Astrocyte (in vitro differentiated cells and primary cell): ENCODE results near the gene SLC5A6. TPM values are rescaled to one million over a fixed set of nuclear protein-coding genes. Genes with fewer than 3 reads are reported as not detected.

Source experiments
- DNase-seq: peaks from one replicate; pipeline ENCODE4 v3.0.0-alpha.2; 2010; ENCODE audit warnings: low read depth
- FAIRE-seq: peaks from 2 replicates; lab custom pipeline; 2011; peaks lifted over from hg19 to GRCh38; lab: Jason Lieb, UNC
- H2AFZ ChIP-seq: 2 replicates; pipeline ENCODE4 v1.6.0; 2012; ENCODE audit warnings: low read depth, low read length, inconsistent platforms
- H3K27ac ChIP-seq: 2 replicates; pipeline ENCODE4 v1.5.1; 2011; ENCODE audit warnings: low read depth, low read length, inconsistent platforms
- H3K27me3 ChIP-seq: 2 replicates; pipeline ENCODE4 v1.6.0; 2011; ENCODE audit warnings: low read length, inconsistent platforms; ENCODE audit not compliant: insufficient read depth
- H3K36me3 ChIP-seq: 2 replicates; pipeline ENCODE4 v1.5.1; 2011; ENCODE audit warnings: low read length, inconsistent platforms; ENCODE audit not compliant: insufficient read depth
- H3K4me1 ChIP-seq: 2 replicates; pipeline ENCODE4 v1.5.1; 2011; ENCODE audit warnings: low read length, inconsistent platforms; ENCODE audit not compliant: insufficient read depth
- H3K4me2 ChIP-seq: 2 replicates; pipeline ENCODE4 v1.6.0; 2012; ENCODE audit warnings: low read length, inconsistent platforms
- H3K4me3 ChIP-seq: 2 replicates; pipeline ENCODE4 v1.5.1; 2011; ENCODE audit warnings: low read depth, mild to moderate bottlenecking, low read length, inconsistent platforms; ENCODE audit not compliant: insufficient read depth
- H3K79me2 ChIP-seq: 2 replicates; pipeline ENCODE4 v1.6.0; 2012; ENCODE audit warnings: mild to moderate bottlenecking, low read length, inconsistent platforms; ENCODE audit not compliant: insufficient read depth
- H3K9ac ChIP-seq: 2 replicates; pipeline ENCODE4 v1.6.0; 2012; ENCODE audit warnings: mild to moderate bottlenecking, low read length, inconsistent platforms
- H3K9me3 ChIP-seq: 2 replicates; pipeline ENCODE4 v1.5.1; 2012; ENCODE audit warnings: low read depth, mild to moderate bottlenecking, low read length, inconsistent platforms; ENCODE audit not compliant: insufficient read depth
- H4K20me1 ChIP-seq: 2 replicates; pipeline ENCODE4 v1.6.0; 2012; ENCODE audit warnings: low read length, inconsistent platforms; ENCODE audit not compliant: insufficient read depth
- H3K27ac Mint-ChIP-seq: one replicate; pipeline ENCODE4 v1.8.0; 2021; ENCODE audit warnings: mild to moderate bottlenecking, mixed read lengths; ENCODE audit not compliant: unreplicated experiment
- H3K27me3 Mint-ChIP-seq: one replicate; pipeline ENCODE4 v1.8.0; 2021; ENCODE audit warnings: low read depth, mixed read lengths; ENCODE audit not compliant: unreplicated experiment
- H3K36me3 Mint-ChIP-seq: one replicate; pipeline ENCODE4 v1.8.0; 2021; ENCODE audit warnings: low read depth, mixed read lengths; ENCODE audit not compliant: unreplicated experiment
- H3K4me1 Mint-ChIP-seq: one replicate; pipeline ENCODE4 v1.8.0; 2021; ENCODE audit warnings: low read depth, mixed read lengths; ENCODE audit not compliant: unreplicated experiment
- H3K4me3 Mint-ChIP-seq: one replicate; pipeline ENCODE4 v1.8.0; 2021; ENCODE audit warnings: mild to moderate bottlenecking, moderate library complexity, mixed read lengths; ENCODE audit not compliant: unreplicated experiment
- H3K9me3 Mint-ChIP-seq: one replicate; pipeline ENCODE4 v1.8.0; 2021; ENCODE audit warnings: mild to moderate bottlenecking, mixed read lengths; ENCODE audit not compliant: unreplicated experiment
- EZH2 ChIP-seq: IDR thresholded peaks from 2 replicates; pipeline ENCODE4 v1.6.1; 2012; ENCODE audit warnings: mild to moderate bottlenecking, low read length, inconsistent platforms; ENCODE audit not compliant: insufficient read depth
- total RNA-seq: library from RNA; stranded (reverse); gene quantifications from 2 replicates; pipeline ENCODE4 v1.2.1, GENCODE V29; 2021
- TF ChIP-seq, protein P1 (sequence below): IDR thresholded peaks from 2 replicates; pipeline ENCODE4 v1.5.1; 2011; ENCODE audit warnings: low read depth, mild to moderate bottlenecking, inconsistent platforms, low read length, moderate library complexity; ENCODE audit not compliant: insufficient read depth

The SLC5A6 gene
- total RNA-seq, 1 donor from 2014 or later = 54.0 TPM

DNA sequence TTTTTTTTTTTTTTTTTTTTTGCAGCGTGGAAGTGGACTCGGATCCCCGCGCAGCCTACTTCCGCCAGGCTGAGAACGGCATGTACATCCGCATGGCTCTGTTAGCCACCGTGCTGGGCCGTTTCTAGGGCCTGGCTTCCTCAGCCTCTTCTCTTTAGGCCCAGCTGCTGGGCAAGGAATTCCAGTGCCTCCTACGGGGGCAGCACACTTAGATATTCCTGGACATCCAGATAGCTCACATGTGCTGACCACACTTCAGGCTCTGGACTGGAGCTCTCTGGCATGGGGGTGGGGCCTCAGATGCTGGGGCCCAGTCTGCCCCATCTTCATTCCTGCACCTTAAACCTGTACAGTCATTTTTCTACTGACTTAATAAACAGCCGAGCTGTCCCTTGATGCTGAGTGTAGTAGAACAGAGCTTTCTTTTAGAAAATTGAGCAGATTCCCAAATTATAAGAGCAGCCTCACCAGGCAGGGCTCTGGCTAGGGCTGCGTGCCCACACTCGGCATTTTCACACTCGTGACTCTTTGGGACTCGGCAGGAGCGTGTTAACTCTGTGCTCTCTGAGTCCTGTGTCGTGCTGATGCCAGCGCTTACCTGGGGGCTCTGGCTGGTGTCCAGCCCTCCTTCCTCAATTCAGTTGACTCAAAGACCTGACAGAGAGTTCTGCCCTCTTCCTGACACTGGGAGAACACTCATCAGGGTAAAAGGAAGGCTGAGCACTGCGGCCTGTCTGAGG lies 31.5 kb upstream of the SLC5A6 start:
- H3K79me2 ChIP-seq = no peaks in the 10 kb centered on the region
- peaks cover 10% of the 10 kb centered on the region for H4K20me1 ChIP-seq

DNA sequence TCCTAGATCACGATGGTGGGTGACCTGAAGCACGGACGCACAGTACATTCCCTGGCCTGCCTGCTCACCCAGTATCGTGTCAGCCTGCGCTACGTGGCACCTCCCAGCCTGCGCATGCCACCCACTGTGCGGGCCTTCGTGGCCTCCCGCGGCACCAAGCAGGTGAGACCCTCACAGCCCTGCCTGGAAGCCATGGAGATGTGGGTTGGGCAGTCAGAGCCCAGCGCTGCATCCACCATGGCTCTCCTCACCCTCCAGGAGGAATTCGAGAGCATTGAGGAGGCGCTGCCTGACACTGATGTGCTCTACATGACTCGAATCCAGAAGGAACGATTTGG lies 30.5 kb upstream of the SLC5A6 start:
- Histone ChIP-seq H3K4me3 (no peak overlapping the region), H3K79me2 (no peaks in the 10 kb centered on the region), H4K20me1 (peaks cover 10% of the 10 kb centered on the region), H3K9me3 (no peaks in the 10 kb centered on the region), H3K27ac (no peak overlapping the region), H2AFZ (no peak overlapping the region), H3K9ac (no peak overlapping the region), H3K27me3 (no peaks in the 10 kb centered on the region), H3K36me3 (peaks cover 44% of the 10 kb centered on the region), H3K4me1 (no peaks in the 10 kb centered on the region), H3K4me2 (no peak overlapping the region)
- H3K27ac Mint-ChIP-seq = no peak overlapping the region
- DNase-seq (no peak), FAIRE-seq (no peak)
- no peaks in the 10 kb centered on the region for H3K9me3 Mint-ChIP-seq
- H3K36me3 Mint-ChIP-seq = peaks cover 30% of the 10 kb centered on the region
- TF ChIP-seq, protein P1, sequence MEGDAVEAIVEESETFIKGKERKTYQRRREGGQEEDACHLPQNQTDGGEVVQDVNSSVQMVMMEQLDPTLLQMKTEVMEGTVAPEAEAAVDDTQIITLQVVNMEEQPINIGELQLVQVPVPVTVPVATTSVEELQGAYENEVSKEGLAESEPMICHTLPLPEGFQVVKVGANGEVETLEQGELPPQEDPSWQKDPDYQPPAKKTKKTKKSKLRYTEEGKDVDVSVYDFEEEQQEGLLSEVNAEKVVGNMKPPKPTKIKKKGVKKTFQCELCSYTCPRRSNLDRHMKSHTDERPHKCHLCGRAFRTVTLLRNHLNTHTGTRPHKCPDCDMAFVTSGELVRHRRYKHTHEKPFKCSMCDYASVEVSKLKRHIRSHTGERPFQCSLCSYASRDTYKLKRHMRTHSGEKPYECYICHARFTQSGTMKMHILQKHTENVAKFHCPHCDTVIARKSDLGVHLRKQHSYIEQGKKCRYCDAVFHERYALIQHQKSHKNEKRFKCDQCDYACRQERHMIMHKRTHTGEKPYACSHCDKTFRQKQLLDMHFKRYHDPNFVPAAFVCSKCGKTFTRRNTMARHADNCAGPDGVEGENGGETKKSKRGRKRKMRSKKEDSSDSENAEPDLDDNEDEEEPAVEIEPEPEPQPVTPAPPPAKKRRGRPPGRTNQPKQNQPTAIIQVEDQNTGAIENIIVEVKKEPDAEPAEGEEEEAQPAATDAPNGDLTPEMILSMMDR = no peak
- TF ChIP-seq EZH2 = no peak
- no peak overlapping the region for H3K4me3 Mint-ChIP-seq
- peaks cover 2% of the 10 kb centered on the region for H3K27me3 Mint-ChIP-seq
- H3K4me1 Mint-ChIP-seq = no peaks in the 10 kb centered on the region

More for the DNA sequence above, 31.5 kb upstream of the SLC5A6 start:
- H3K27ac Mint-ChIP-seq = no peak overlapping the region
- no peaks in the 10 kb centered on the region for H3K4me1 ChIP-seq
- no peak overlapping the region for H3K27ac ChIP-seq
- H3K27me3 Mint-ChIP-seq = peaks cover 9% of the 10 kb centered on the region
- no peak overlapping the region for H3K4me3 ChIP-seq
- H3K9ac ChIP-seq = no peak overlapping the region
- DNase-seq (no peak), FAIRE-seq (no peak)
- H2AFZ ChIP-seq = no peak overlapping the region
- H3K4me2 ChIP-seq = no peak overlapping the region
- H3K36me3 Mint-ChIP-seq = peaks cover 27% of the 10 kb centered on the region
- H3K4me3 Mint-ChIP-seq = no peak overlapping the region
- no peaks in the 10 kb centered on the region for H3K9me3 ChIP-seq
- no peaks in the 10 kb centered on the region for H3K27me3 ChIP-seq
- H3K36me3 ChIP-seq = peaks cover 36% of the 10 kb centered on the region
- TF ChIP-seq EZH2 = no peak
- TF ChIP-seq, protein P1 = no peak
- H3K4me1 Mint-ChIP-seq = no peaks in the 10 kb centered on the region
- H3K9me3 Mint-ChIP-seq = no peaks in the 10 kb centered on the region
